ENCODE results near the gene GPD1L.
"Not testable (repeated sequence)": the region's sequence is repeated elsewhere in the genome, so short reads cannot be mapped to it uniquely, and the experiment has no call there.

GPD1L gene

GRCh38 chr3:32104492-32104891 is 1.9 kb upstream of the GPD1L start:
- DNase-seq = no peak

GRCh38 chr3:32105291-32106131 is 909 bp upstream of the GPD1L start:
- no peak for DNase-seq

GRCh38 chr3:32106929-32107362 is 526 bp downstream of the GPD1L start:
- no peak for DNase-seq

- DNase-seq = not testable (repeated sequence)
These were observed 1.8 kb downstream of the GPD1L start for GRCh38 chr3:32108224-32108623.

GRCh38 chr3:32109256-32109655 is 2.8 kb downstream of the GPD1L start:
- no peak for DNase-seq

- DNase-seq = no peak
These were observed 3.9 kb downstream of the GPD1L start for GRCh38 chr3:32110233-32110760.

GRCh38 chr3:32111560-32111959 is 5.1 kb downstream of the GPD1L start:
- DNase-seq = no peak

- DNase-seq = no peak
These were observed 7.1 kb downstream of the GPD1L start for GRCh38 chr3:32113566-32113965.

GRCh38 chr3:32113981-32114545 is 7.6 kb downstream of the GPD1L start:
- no peak for DNase-seq

- DNase-seq = not testable (repeated sequence)
These were observed 8.3 kb downstream of the GPD1L start for GRCh38 chr3:32114546-32115386.

- no peak for DNase-seq
These were observed 10.9 kb downstream of the GPD1L start for GRCh38 chr3:32117320-32117719.

- no peak for DNase-seq
These were observed 11.8 kb downstream of the GPD1L start for GRCh38 chr3:32118215-32118614.

- DNase-seq = no peak
These were observed 14.1 kb downstream of the GPD1L start for GRCh38 chr3:32120471-32120870.

GRCh38 chr3:32121137-32121536 is 14.7 kb downstream of the GPD1L start:
- no peak for DNase-seq

GRCh38 chr3:32123620-32124019 is 17.2 kb downstream of the GPD1L start:
- DNase-seq = no peak

- DNase-seq = no peak
These were observed 18.6 kb downstream of the GPD1L start for GRCh38 chr3:32125012-32125411.

- DNase-seq = no peak
These were observed 20.0 kb downstream of the GPD1L start for GRCh38 chr3:32126305-32127015.

GRCh38 chr3:32127219-32127826 is 20.9 kb downstream of the GPD1L start:
- DNase-seq = no peak

- no peak for DNase-seq
These were observed 22.5 kb downstream of the GPD1L start for GRCh38 chr3:32128936-32129335.

GRCh38 chr3:32129832-32130231 is 23.4 kb downstream of the GPD1L start:
- no peak for DNase-seq

- no peak for DNase-seq
These were observed 25.7 kb downstream of the GPD1L start for GRCh38 chr3:32132121-32132520.

GRCh38 chr3:32132706-32133105 is 26.3 kb downstream of the GPD1L start:
- no peak for DNase-seq

All from right kidney (tissue), 1 donor.